H1 (cell line): ENCODE measurements around the gene CLN3. TPM values are rescaled to one million over a fixed set of nuclear protein-coding genes. Genes with fewer than 3 reads are reported as not detected.

Source experiments
- CHD7 ChIP-seq: fragments of 300-600 bp; sonication (generic); IDR thresholded peaks from 2 replicates; pipeline ENCODE4 v1.7.1; 2012; ENCODE audit warnings: low read length, moderate library complexity, mild to moderate bottlenecking, inconsistent platforms; ENCODE audit not compliant: insufficient replicate concordance
- GTF2F1 ChIP-seq: IDR thresholded peaks from 2 replicates; pipeline ENCODE4 v1.6.1; 2012; ENCODE audit warnings: low read depth, low read length, improper control_type of control experiment, borderline replicate concordance
- JUND ChIP-seq: IDR thresholded peaks from 2 replicates; pipeline ENCODE4 v1.6.1; 2011; ENCODE audit warnings: mild to moderate bottlenecking, improper control_type of control experiment, low read length
- RXRA ChIP-seq: IDR thresholded peaks from 2 replicates; pipeline ENCODE4 v1.6.1; 2011; ENCODE audit warnings: low read depth, mild to moderate bottlenecking, low read length, moderate library complexity; ENCODE audit not compliant: insufficient read depth
- SIX5 ChIP-seq: IDR thresholded peaks from 2 replicates; pipeline ENCODE4 v1.6.1; 2011; ENCODE audit warnings: mild to moderate bottlenecking, low read depth, low read length
- polyA plus RNA-seq, 7 experiments: library from polyadenylated mRNA; depleted of rRNA in 3 of 7; stranded (reverse) in 5 of 7; unstranded in 2 of 7; fragments of >200 nt in 5 of 7; fragments of 200-250 nt in 2 of 7; gene quantifications; 1 replicate in 5 of 7; 2 replicates in 1 of 7; 4 replicates in 1 of 7; pipeline versions ENCODE4 v1.2.1 to v1.2.3, GENCODE V29; 2011 to 2013; ENCODE audit warnings: missing spikeins in 2 of 7, mixed read lengths in 2 of 7
- total RNA-seq: library from RNA; stranded (reverse); fragmentation: NEBNext Ultra II Directional; extraction: Animal tissue kit (Norgen Biotek cat#: 25700); gene quantifications from 2 replicates; pipeline ENCODE4 v1.2.1, GENCODE V29; 2021

Gene CLN3
- total and polyA plus RNA-seq, 2 of the 8 experiments (the other 6 are each of a cell fraction or from before 2014, with no cell fraction given) = 22.9 to 44.3 TPM

DNA sequence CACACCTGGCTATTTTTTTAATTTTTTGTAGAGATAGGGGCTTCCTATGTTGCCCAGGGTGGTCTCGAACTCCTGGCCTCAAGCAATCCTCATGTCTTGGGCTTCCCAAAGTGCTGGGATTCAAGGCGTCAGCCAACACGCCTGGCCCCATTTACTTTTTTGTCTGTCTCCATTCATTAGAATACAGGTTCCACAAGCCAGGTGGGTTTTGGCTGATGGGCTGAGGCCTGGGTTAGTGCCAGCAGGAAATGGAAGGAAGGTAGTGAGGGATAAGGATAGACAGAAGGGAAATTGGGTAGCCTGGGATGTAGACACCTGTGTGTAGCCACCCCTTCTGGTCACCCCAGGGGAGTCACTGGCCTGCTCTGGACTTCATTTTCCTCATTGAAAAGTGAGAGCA lies 19.2 kb upstream of the CLN3 start (continued):
- no peak for TF ChIP-seq CHD7
- no peak for TF ChIP-seq SIX5
- TF ChIP-seq GTF2F1 = no peak
- TF ChIP-seq RXRA = no peak
- TF ChIP-seq JUND = no peak
